ENCODE measurements around the gene ANGPTL5.
"Not testable (repeated sequence)": the region's sequence is repeated elsewhere in the genome, so short reads cannot be mapped to it uniquely, and the experiment has no call there.

Gene ANGPTL5

GRCh38 chr11:101863361-101863760 is 53.0 kb downstream of the ANGPTL5 start:
- no peaks in the 10 kb centered on the region for H3K36me3 ChIP-seq
- H3K27me3 ChIP-seq = no peaks in the 10 kb centered on the region
- peaks cover 0 to 5% (median 0%) of the 10 kb centered on the region in 3 donors for H3K9me3 ChIP-seq
- TF ChIP-seq, protein P1, sequence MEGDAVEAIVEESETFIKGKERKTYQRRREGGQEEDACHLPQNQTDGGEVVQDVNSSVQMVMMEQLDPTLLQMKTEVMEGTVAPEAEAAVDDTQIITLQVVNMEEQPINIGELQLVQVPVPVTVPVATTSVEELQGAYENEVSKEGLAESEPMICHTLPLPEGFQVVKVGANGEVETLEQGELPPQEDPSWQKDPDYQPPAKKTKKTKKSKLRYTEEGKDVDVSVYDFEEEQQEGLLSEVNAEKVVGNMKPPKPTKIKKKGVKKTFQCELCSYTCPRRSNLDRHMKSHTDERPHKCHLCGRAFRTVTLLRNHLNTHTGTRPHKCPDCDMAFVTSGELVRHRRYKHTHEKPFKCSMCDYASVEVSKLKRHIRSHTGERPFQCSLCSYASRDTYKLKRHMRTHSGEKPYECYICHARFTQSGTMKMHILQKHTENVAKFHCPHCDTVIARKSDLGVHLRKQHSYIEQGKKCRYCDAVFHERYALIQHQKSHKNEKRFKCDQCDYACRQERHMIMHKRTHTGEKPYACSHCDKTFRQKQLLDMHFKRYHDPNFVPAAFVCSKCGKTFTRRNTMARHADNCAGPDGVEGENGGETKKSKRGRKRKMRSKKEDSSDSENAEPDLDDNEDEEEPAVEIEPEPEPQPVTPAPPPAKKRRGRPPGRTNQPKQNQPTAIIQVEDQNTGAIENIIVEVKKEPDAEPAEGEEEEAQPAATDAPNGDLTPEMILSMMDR (IDR thresholded peaks at IDR 0.05) = no peak
- no peak overlapping the region for H3K4me3 ChIP-seq
- peaks cover 0 to 15% (median 5%) of the 10 kb centered on the region in 4 donors for H3K4me1 ChIP-seq
- peak overlapping the region in 1 of 2 donors; percentile 13 for H3K27ac ChIP-seq
- intact Hi-C loops (cut with DNase I; ENCODE audit: low total_unique reads) = loop anchor here (5.0 kb wide), 1 partner anchor 144 kb away; no protein-coding TSS in a partner anchor
- no peak for DNase-seq

DNA sequence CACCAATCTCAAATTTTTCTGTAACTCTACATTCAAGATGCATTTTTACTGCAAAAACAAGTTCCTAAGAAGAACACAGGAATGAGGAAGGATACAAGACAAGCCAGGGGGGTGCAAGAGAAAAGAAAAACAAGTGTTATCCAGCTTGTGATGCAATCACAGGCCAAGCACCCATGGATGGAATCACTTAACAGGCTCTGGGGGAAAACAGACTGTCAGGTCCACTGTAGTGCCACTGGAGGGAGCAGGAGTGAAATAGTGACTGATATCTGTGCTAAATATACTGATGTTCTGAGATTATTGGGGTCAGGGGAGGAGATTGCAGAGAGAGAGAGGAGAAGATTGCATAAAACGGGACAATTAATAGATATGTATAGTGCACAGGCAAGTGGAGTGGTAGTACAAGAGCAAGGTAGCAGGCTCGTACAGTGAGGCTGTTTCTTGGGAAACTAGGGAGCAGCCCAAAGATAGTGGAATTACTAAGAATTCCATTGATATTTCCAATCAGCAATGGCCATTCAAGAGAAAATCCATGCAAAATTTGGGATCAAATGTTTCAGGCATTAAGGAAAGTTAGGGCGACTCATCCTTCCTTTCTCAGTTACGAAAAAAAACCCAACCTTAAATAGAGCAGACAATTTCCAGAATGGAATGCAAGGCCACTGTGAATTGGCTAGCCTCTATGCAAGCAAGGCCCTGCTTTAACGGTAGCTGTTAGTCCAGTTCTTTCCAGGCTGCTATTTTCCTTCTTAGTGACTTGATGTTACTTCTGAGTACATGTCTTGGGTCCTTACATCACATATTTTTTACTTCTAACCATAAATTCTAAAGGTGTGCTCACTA is 53.7 kb downstream of the ANGPTL5 start:
- peak in 1 of 2 donors; percentile 23 for DNase-seq
- peaks cover 0 to 5% (median 0%) of the 10 kb centered on the region in 3 donors for H3K9me3 ChIP-seq
- TF ChIP-seq, protein P1 (IDR thresholded peaks at IDR 0.05) = peak; percentile 42 to 44
- H3K4me1 ChIP-seq = peaks cover 0 to 15% (median 5%) of the 10 kb centered on the region in 4 donors
- no peaks in the 10 kb centered on the region for H3K36me3 ChIP-seq
- H3K27ac ChIP-seq = peak overlapping the region in 1 of 2 donors; percentile 13
- intact Hi-C loops (cut with DNase I; ENCODE audit: low total_unique reads) = loop anchor here (5.0 kb wide), 1 partner anchor 145 kb away; no protein-coding TSS in a partner anchor
- no peak overlapping the region for H3K4me3 ChIP-seq
- H3K27me3 ChIP-seq = no peaks in the 10 kb centered on the region

DNA sequence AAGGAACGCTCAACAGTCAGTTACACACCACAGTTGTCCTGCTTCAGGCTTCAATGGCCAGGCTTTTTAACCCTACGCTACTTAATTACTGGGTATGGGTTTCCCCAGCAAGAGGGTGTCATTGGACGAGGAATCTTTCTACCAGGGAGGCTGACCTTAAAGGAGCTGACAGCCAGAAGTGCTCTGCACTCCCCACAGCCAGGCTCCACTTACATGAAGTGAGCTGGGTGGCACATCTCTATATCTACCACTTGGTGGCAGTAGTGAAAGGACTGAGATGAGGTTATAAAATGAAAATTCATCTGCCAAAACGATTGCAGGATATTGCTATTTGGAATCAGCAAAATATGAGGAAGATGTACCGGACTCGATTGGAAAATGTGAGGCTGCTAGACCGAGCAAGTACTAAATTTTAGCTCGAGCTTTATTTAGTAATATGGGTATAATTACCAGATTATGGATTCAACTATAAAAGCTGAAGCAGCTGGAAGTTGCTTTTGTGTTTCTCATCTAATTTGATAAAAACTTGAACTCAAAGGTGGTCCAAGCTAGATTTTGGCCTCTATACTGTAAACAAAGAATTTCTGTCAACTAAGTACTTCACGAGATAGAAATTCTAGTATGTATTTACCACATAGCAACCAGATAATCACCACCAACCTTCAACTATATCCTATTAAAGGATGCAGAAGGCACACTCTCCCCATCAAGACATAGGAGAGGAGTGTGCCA is 55.5 kb downstream of the ANGPTL5 start:
- H3K9me3 ChIP-seq = peaks cover 0 to 5% (median 0%) of the 10 kb centered on the region in 3 donors
- peaks cover 0 to 15% (median 5%) of the 10 kb centered on the region in 4 donors for H3K4me1 ChIP-seq
- intact Hi-C loops (cut with DNase I; ENCODE audit: low total_unique reads) = loop anchor here (5.0 kb wide), 1 partner anchor 146 kb away; no protein-coding TSS in a partner anchor
- no peaks in the 10 kb centered on the region for H3K27me3 ChIP-seq
- H3K36me3 ChIP-seq = no peaks in the 10 kb centered on the region
- H3K4me3 ChIP-seq = no peak overlapping the region
- DNase-seq = peak in 1 of 2 donors; percentile 26
- TF ChIP-seq, protein P1 (IDR thresholded peaks at IDR 0.05) = peak; percentile 68 to 76
- no peak overlapping the region for H3K27ac ChIP-seq

DNA sequence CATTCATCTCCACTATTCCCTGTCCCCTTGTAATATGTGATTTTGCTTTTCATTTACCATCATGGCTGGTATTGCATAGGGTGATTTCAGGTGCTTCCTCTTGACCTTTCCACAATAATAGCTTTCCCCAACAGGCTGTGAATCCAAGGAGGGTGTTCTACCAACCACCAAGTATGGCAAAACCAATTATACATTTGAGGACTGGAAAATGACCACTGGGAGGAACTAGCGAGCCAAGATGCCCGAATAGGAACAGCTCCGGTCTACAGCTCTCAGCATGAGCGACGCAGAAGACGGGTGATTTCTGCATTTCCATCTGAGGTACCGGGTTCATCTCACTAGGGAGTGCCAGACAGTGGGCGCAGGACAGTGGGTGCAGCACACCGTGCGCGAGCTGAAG is 64.1 kb downstream of the ANGPTL5 start:
- H3K36me3 ChIP-seq; DNase-seq; H3K27me3 ChIP-seq; H3K4me3 ChIP-seq; intact Hi-C loops (cut with DNase I; ENCODE audit: low total_unique reads); H3K27ac ChIP-seq; H3K9me3 ChIP-seq; H3K4me1 ChIP-seq: not testable (repeated sequence)

- Histone ChIP-seq H3K4me3 (no peak overlapping the region), H3K27ac (no peak overlapping the region), H3K9me3 (no peaks in the 10 kb centered on the region), H3K27me3 (no peaks in the 10 kb centered on the region), H3K4me1 (no peaks in the 10 kb centered on the region), H3K36me3 (no peaks in the 10 kb centered on the region)
- intact Hi-C loops (cut with DNase I; ENCODE audit: low total_unique reads) = loop anchor here (10.0 kb wide), 1 partner anchor 383 kb away; no protein-coding TSS in a partner anchor
- TF ChIP-seq, protein P1 (IDR thresholded peaks at IDR 0.05) = peak; percentile 27 to 36
- no peak for DNase-seq
Measured at GRCh38 chr11:101848262-101848661, 68.1 kb downstream of the ANGPTL5 start.
